Gastroesophageal sphincter (tissue), 4 donors: ENCODE data around the gene TMEM14B. TPM values are rescaled to one million over a fixed set of nuclear protein-coding genes. Genes with fewer than 3 reads are reported as not detected.

Experiments
- ATAC-seq: fragments of 150-250 bp; one replicate; pipeline ENCODE4 v1.9.1; 2016; ENCODE audit warnings: mild to moderate bottlenecking, moderate library complexity
- H3K27ac ChIP-seq, 4 donors: fragments of 200-600 bp; sonication (generic) in 3 of 4; 1 replicate in 3 of 4; 2 replicates in 1 of 4; pipeline ENCODE4 v1.5.1; 2016 to 2019
- H3K27me3 ChIP-seq: fragments of 200-600 bp; sonication (generic); one replicate; pipeline ENCODE4 v1.5.1; 2019
- H3K36me3 ChIP-seq, 2 donors: fragments of 200-600 bp; sonication (generic); one replicate each; pipeline ENCODE4 v1.5.1; 2019; ENCODE audit warnings: control low read depth in 1 of 2
- H3K4me1 ChIP-seq, 3 donors: fragments of 200-600 bp; sonication (generic); 1 replicate in 2 of 3; 2 replicates in 1 of 3; pipeline ENCODE4 v1.5.1; 2016 to 2019; ENCODE audit warnings: control low read depth in 2 of 3
- H3K4me3 ChIP-seq, 2 donors: fragments of 200-600 bp; sonication (generic); one replicate each; pipeline ENCODE4 v1.5.1; 2019; ENCODE audit warnings: mild to moderate bottlenecking in 1 of 2, moderate library complexity in 1 of 2
- H3K9me3 ChIP-seq, 3 donors: fragments of 200-600 bp; sonication (generic); one replicate each; pipeline ENCODE4 v1.5.1; 2017 to 2019; ENCODE audit warnings: control low read depth in 2 of 3
- EP300 ChIP-seq: sonication (generic); formaldehyde crosslinking; IDR thresholded peaks from one replicate; pipeline ENCODE4 v1.6.1; 2017; ENCODE audit warnings: antibody characterized with exemption, mild to moderate bottlenecking
- POLR2A ChIP-seq, 2 donors: fragments of 450-650 bp; IDR thresholded peaks; one replicate each; pipeline ENCODE4 v1.6.1; 2017; ENCODE audit warnings: antibody characterized with exemption in 2 of 2, mild to moderate bottlenecking in 2 of 2, moderate library complexity in 1 of 2
- POLR2AphosphoS5 ChIP-seq: sonication (generic); formaldehyde crosslinking; IDR thresholded peaks from one replicate; pipeline ENCODE4 v1.6.1; 2017; ENCODE audit warnings: antibody characterized with exemption
- WGBS, 2 donors: methylation state at CpG; one replicate each; pipeline ENCODE4 v1.1.5; 2018; ENCODE audit warnings: low coverage in 1 of 2; 5-methylcytosine and 5-hydroxymethylcytosine counted together
- total RNA-seq, 4 donors: library from RNA; depleted of rRNA; stranded (reverse); fragments of >200 nt; gene quantifications; one replicate each; pipeline ENCODE4 v1.1.0, GENCODE V29; 2016
- TF ChIP-seq, protein P1 (sequence below), 4 experiments: fragments of 200-600 bp in 2 of 4; fragments of 450-650 bp in 2 of 4; sonication (generic) in 1 of 4; IDR thresholded peaks; one replicate each; pipeline ENCODE4 v1.5.1; 2017 to 2019; ENCODE audit warnings: antibody characterized with exemption in 4 of 4, mild to moderate bottlenecking in 2 of 4, moderate library complexity in 2 of 4

The TMEM14B gene
- total RNA-seq: 10 to 100 TPM; 29.7 to 65.2 (median 60.5) TPM

GRCh38 chr6:10747251-10747972 is at the start of gene TMEM14B:
Gene TMEM14B (plus strand): TSS chr6:10747805. CDS start chr6:10749246, 1,441 bp downstream.
- H3K27ac ChIP-seq: peak within 1 kb of the TSS; percentile 52 to 84 (median 77)
- 1 to 33% methylated on average over 2 to 28 of the region's 52 CpGs for WGBS, 2 donors
- H3K9me3 ChIP-seq: no peaks in the 10 kb centered on the region
- peaks cover 0 to 38% of the 10 kb centered on the region in 2 donors for H3K36me3 ChIP-seq
- TF ChIP-seq, protein P1, sequence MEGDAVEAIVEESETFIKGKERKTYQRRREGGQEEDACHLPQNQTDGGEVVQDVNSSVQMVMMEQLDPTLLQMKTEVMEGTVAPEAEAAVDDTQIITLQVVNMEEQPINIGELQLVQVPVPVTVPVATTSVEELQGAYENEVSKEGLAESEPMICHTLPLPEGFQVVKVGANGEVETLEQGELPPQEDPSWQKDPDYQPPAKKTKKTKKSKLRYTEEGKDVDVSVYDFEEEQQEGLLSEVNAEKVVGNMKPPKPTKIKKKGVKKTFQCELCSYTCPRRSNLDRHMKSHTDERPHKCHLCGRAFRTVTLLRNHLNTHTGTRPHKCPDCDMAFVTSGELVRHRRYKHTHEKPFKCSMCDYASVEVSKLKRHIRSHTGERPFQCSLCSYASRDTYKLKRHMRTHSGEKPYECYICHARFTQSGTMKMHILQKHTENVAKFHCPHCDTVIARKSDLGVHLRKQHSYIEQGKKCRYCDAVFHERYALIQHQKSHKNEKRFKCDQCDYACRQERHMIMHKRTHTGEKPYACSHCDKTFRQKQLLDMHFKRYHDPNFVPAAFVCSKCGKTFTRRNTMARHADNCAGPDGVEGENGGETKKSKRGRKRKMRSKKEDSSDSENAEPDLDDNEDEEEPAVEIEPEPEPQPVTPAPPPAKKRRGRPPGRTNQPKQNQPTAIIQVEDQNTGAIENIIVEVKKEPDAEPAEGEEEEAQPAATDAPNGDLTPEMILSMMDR (IDR thresholded peaks at IDR 0.05): no peak
- TF ChIP-seq POLR2AphosphoS5: peak; percentile 91
- TF ChIP-seq EP300: no peak
- peak; percentile 52 to 79 for TF ChIP-seq POLR2A (IDR thresholded peaks at IDR 0.05)
- ATAC-seq: peak; percentile 99
- no peaks in the 10 kb centered on the region for H3K27me3 ChIP-seq
- peaks cover 3 to 40% (median 16%) of the 10 kb centered on the region in 3 donors for H3K4me1 ChIP-seq
- peak within 1 kb of the TSS; percentile 72 for H3K4me3 ChIP-seq

DNA sequence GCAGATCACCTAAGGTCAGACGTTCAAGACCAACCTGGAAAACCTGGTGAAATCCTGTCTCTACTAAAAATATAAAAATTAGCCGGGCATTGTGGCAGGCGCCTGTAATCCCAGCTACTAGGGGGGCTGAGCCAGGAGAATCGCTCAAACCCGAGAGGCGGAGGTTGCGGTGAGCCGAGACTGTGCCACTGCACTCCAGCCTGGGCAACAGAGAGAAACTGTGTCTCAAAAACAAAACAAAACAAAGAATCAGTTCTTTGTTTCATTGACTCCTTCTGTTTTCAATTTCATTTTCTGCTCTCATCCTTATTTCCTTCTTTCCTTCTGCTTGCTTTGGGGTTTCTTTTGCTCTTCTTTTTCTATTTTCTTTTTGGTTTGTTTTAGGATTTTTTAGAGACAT is 33.6 kb upstream of the TMEM14B start:
- no peak for ATAC-seq
- Histone ChIP-seq H3K27ac (no peak overlapping the region), H3K4me1 (no peaks in the 10 kb centered on the region), H3K9me3 (no peaks in the 10 kb centered on the region), H3K36me3 (peaks cover 0 to 15% of the 10 kb centered on the region in 2 donors), H3K27me3 (no peaks in the 10 kb centered on the region), H3K4me3 (no peak overlapping the region)
- WGBS, 2 donors: 71 to 96% methylated on average over 1 to 6 of the region's 8 CpGs
- no peak for TF ChIP-seq POLR2AphosphoS5
- TF ChIP-seq, protein P1 (IDR thresholded peaks at IDR 0.05): no peak
- TF ChIP-seq POLR2A (IDR thresholded peaks at IDR 0.05): no peak
- TF ChIP-seq EP300: no peak

- WGBS, 2 donors: 74 to 77% methylated on average over 4 to 5 of the region's 8 CpGs
Measured at GRCh38 chr6:10719296-10719963, 28.2 kb upstream of the TMEM14B start.

GRCh38 chr6:10719964-10720264 is 27.7 kb upstream of the TMEM14B start:
- Histone ChIP-seq H3K4me3 (peak overlapping the region; percentile 38 to 65), H3K36me3 (peaks cover 0 to 6% of the 10 kb centered on the region in 2 donors), H3K4me1 (peaks cover 0 to 39% (median 15%) of the 10 kb centered on the region in 3 donors), H3K9me3 (no peaks in the 10 kb centered on the region), H3K27me3 (no peaks in the 10 kb centered on the region), H3K27ac (peak overlapping the region; percentile 10 to 91 (median 81))
- no peak for ATAC-seq
- TF ChIP-seq EP300 (no peak), POLR2A (IDR thresholded peaks at IDR 0.05) (no peak), POLR2AphosphoS5 (no peak)
- TF ChIP-seq, protein P1 (IDR thresholded peaks at IDR 0.05): no peak
- no CpG with 5 or more reads among the region's 21 CpGs for WGBS, 2 donors

More at GRCh38 chr6:10719296-10719963, 28.2 kb upstream of the TMEM14B start:
- Histone ChIP-seq H3K36me3 (peaks cover 0 to under 1% of the 10 kb centered on the region in 2 donors), H3K4me1 (peaks cover 0 to 34% (median 12%) of the 10 kb centered on the region in 3 donors), H3K27ac (peak overlapping the region in 3 of 4 donors; percentile 80 to 91 (median 82)), H3K27me3 (no peaks in the 10 kb centered on the region), H3K9me3 (no peaks in the 10 kb centered on the region), H3K4me3 (peak overlapping the region; percentile 38 to 65)
- TF ChIP-seq EP300 (no peak), POLR2AphosphoS5 (no peak), POLR2A (IDR thresholded peaks at IDR 0.05) (no peak)
- TF ChIP-seq, protein P1 (IDR thresholded peaks at IDR 0.05): no peak
- no peak for ATAC-seq
